T-helper 2 cell treated with Interferon-gamma antibody and Interleukin-4, amounts not matched to agents 100 ng/mL and 5 ng/mL, for 36 hours (primary cell): ENCODE results near the gene SOX13. TPM values are rescaled to one million over a fixed set of nuclear protein-coding genes. Genes with fewer than 3 reads are reported as not detected.

ENCODE experiments used
- intact Hi-C: fragments of 100-400 bp; cut with micrococcal nuclease; formaldehyde crosslinking; loops from one replicate; pipeline ENCODE4 v1.15.1; 2023
- total RNA-seq: library from RNA; stranded (reverse); gene quantifications from 2 replicates; pipeline ENCODE4 v1.2.3, GENCODE V29; 2022

The SOX13 gene
- total RNA-seq, 1 donor from 2014 or later: 0.50 TPM

GRCh38 chr1:204130178-204130577 is 57.3 kb downstream of the SOX13 start:
- intact Hi-C loops: no loop called here

GRCh38 chr1:204130981-204131892 is 58.3 kb downstream of the SOX13 start:
- intact Hi-C loops: no loop called here

DNA sequence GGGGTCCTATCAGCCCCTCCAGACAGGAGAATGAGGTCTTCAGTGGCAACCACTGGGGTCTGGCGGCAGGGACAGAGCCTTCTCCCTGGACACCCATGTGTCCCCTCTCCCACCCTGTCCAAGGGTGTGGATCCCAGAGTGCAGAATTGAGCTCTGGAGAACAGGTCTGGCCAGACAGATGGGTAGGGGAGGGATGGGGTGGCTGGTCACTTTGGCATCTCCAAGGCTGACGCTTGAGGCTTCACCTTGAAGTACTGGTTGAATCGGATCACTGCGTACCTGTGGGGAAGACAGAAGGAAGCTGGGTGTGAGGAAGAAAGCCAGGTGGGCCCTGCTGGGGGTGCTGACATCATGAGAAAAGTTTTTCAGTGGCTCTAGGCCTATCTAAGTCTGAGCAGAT is 59.1 kb downstream of the SOX13 start:
- intact Hi-C loops: no loop called here

DNA sequence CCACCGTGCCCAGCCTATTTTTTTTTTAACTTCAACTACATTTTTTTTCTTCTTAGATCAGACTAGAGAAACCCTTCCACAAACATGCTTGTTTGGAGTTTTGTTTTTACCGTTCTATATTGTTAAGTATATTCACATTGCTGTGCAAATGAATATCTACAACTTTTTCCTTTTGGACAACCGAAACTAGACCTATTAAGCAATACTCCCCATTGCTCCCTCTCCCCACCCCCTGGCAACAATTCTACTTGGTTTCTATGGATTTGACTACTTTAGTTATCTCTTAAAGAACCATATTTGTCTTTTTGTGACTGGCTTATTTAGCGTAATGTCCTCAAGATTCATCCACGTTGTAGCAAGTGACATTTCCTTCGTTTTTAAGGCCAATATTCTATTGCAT is 59.8 kb downstream of the SOX13 start:
- intact Hi-C loops: no loop called here

DNA sequence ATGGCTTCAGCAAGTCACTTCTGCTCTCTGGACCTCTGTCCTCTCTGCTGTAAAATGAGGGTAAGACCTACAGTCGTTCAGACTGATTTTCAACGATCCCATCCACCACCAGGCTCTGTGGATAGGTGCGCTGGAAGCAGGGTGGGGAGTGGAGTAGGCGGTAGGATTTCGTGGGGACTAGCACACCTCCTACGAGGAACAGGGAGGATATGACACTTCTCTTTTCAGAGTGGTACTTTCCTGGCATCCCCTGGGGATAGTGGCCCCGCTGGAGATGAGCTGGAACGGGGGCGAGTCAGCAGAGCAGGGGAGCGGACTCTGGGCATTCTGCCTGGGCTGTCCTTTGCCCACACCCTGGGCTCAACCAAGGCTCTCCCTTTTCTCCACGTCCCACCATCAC is 61.2 kb downstream of the SOX13 start:
- intact Hi-C loops: no loop called here

GRCh38 chr1:204136814-204137213 is 63.9 kb downstream of the SOX13 start:
- intact Hi-C loops: no loop called here

- intact Hi-C loops: no loop called here
These were observed 66.2 kb downstream of the SOX13 start for GRCh38 chr1:204139088-204139487.

- intact Hi-C loops: no loop called here
These were observed 67.0 kb downstream of the SOX13 start for GRCh38 chr1:204139952-204140351.

DNA sequence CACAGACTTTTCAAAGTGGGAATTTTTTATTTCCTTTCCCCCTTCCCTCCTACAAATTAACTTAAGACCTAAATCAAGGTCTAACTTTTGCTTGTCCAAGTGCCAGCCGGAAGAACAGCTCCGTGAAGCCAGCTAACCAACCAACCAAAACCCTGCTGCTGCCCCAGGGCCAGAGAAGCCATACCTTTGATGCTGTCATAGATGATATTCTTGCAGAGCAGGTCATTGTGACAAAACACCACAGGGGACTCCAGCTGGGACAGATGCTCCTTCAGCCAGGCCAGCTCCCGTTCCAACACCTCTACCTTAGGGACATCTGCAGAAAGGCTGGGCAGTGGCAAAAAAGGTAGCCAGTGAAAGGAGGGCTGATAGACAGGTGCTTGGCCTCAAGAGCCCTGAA is 68.2 kb downstream of the SOX13 start:
- intact Hi-C loops: no loop called here

GRCh38 chr1:204142032-204142974 is 69.4 kb downstream of the SOX13 start:
- intact Hi-C loops: no loop called here

GRCh38 chr1:204143276-204144041 is 70.5 kb downstream of the SOX13 start:
- intact Hi-C loops: no loop called here

DNA sequence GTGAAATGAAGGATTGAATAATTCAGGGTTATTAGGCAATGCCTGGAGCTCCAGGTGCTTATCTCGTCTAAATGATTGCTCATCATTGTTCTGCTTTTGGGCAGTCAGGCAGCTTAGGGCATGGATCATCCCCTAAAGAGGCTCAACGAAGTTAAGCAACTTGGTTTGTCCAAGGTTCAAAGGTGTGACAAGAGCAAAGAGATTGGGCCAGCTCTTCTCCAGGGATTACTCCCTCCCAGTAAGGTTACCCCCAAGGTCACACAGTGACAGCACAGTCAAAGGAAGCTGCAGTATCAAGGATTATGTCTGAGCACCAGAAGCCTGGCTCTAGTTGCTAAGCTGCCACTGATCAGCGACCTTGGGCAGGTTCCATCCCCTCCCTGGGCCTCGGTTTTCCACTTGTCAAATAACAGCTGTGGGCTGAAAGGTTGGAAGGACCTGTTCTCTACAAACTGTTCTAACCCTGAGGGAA is 72.2 kb downstream of the SOX13 start:
- intact Hi-C loops: no loop called here

- intact Hi-C loops: no loop called here
These were observed 73.4 kb downstream of the SOX13 start for GRCh38 chr1:204146309-204146708.

GRCh38 chr1:204146965-204147364 is 74.0 kb downstream of the SOX13 start:
- intact Hi-C loops: no loop called here

DNA sequence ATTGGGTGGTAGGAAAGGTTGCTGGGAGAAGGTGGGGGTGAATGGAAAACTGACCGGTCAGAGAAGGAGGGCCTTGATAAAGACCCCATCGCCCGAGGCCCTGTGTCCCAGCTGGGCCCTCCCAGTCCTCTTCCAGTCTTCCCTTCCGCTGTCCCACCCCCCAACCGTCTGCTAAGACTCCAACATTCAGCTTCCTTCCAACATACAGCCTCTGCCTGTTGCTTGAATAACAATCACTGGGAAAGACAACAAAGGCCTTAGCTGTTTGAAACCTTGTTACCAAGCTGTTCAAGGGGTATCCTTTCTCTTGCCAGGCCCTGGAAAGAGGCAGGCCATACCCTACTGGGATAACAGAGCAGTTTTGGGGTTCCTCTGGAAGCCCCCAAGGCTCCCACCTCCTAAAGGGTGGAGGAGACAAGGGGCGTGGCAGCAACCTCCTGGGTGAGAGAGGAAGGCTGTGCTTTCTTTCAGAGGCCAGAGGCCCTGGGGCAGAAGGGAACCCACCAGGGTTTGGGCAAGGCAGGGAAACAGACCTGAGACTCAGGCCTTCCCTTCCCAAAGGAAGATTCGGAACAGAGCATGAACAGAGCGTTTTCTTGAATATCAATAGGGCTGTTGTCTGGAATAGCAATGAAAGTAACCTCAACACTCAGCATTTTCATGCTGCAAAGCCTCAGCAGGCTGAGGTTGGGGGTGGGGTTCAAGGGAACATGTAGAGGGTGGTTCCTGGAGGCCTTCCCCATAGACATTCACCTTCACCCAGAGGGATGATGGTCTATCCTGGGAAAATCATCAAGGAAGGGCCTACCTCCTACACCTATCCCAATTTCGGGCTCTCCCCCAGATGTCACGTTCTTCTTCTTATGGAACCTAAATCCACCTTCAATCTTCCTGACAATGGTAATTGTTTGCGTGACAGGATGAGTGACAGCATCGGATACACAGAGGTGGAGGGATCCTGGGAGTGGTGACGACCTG is 74.8 kb downstream of the SOX13 start:
- intact Hi-C loops: no loop called here

DNA sequence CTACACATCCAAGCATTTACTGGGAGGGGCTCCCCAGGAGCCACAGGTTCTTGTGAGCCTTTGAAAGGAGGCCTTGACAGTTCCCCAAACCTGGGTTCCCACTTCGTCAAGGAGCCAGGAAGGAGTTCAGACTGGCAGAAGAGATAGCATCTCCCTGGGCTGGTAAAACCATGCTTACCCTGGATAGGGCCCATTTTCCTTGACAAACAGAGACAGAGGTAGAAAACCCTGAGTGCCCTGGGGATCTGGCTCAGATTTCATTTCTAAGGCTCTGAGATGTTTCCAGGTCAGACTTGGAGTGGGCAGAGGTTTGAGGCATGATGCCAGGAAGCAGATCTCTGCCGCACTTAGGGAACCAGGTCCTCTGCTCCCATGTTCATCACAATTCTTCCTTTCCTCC is 76.2 kb downstream of the SOX13 start:
- intact Hi-C loops: no loop called here

GRCh38 chr1:204149635-204150565 is 77.0 kb downstream of the SOX13 start:
- intact Hi-C loops: no loop called here

- intact Hi-C loops: no loop called here
These were observed 78.0 kb downstream of the SOX13 start for GRCh38 chr1:204150702-204151551.
